ENCODE data around the gene FLVCR1. TPM values are rescaled to one million over a fixed set of nuclear protein-coding genes. Genes with fewer than 3 reads are reported as not detected.

FLVCR1 gene
- total and polyA plus RNA-seq, 10 donors: 3.6 to 10.7 (median 8.0) TPM

DNA sequence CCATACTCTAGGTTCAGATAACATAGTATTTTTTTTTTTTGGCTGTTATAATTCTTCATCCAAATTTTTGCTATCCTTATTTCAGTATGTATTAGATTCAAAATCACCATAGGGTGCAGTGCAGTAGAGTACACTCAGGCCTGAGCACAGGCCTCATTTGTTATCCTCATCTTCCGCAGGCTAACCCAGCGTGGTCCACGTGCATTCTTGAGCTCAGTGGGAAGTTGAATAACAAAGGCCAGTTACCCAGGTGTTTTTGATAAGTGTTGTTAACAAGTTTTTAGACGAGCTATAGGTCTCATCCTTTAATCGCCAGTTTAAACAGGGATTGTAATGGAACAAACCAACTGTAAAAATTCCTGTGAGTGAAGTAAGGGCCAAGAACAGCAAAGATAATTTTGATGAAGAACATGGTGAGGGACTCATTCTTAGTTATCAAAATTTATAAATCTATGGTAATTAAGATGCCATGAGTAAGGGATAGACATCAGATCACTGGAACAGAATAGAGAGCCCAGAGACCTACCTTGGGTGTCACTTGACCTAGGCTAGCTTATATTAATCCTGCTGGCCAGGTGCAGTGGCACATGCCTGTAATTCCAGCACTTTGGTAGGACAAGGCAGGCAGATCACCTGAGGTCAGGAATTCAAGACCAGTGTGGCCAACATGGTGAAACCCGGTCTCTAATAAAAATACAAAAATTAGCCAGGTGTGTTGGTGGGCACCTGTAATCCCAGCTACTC lies 22.0 kb downstream of the FLVCR1 start:
- TF ChIP-seq, protein P1, sequence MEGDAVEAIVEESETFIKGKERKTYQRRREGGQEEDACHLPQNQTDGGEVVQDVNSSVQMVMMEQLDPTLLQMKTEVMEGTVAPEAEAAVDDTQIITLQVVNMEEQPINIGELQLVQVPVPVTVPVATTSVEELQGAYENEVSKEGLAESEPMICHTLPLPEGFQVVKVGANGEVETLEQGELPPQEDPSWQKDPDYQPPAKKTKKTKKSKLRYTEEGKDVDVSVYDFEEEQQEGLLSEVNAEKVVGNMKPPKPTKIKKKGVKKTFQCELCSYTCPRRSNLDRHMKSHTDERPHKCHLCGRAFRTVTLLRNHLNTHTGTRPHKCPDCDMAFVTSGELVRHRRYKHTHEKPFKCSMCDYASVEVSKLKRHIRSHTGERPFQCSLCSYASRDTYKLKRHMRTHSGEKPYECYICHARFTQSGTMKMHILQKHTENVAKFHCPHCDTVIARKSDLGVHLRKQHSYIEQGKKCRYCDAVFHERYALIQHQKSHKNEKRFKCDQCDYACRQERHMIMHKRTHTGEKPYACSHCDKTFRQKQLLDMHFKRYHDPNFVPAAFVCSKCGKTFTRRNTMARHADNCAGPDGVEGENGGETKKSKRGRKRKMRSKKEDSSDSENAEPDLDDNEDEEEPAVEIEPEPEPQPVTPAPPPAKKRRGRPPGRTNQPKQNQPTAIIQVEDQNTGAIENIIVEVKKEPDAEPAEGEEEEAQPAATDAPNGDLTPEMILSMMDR (IDR thresholded peaks at IDR 0.05 in 8 of 11, conservative IDR thresholded peaks at IDR 0.05 in 3 of 11): no peak
- TF ChIP-seq POLR2A (IDR thresholded peaks at IDR 0.05) (no peak), POLR2AphosphoS5 (IDR thresholded peaks at IDR 0.05) (no peak)
- Histone ChIP-seq H3K36me3 (peaks cover 0 to 96% (median 26%) of the 10 kb centered on the region in 6 donors), H3K4me3 (no peak overlapping the region), H3K9me3 (no peaks in the 10 kb centered on the region), H3K27ac (no peak overlapping the region), H3K27me3 (replicated peaks in 1 of 7) (no peaks in the 10 kb centered on the region), H3K4me1 (no peaks in the 10 kb centered on the region)
- intact Hi-C loops (cut with DNase I; ENCODE audit: low total_unique reads): no loop called here
- 90 to 95% (median 94%) methylated on average over 6 of the region's 6 CpGs for WGBS, 5 donors
- no peak for DNase-seq

GRCh38 chr1:212884592-212884991 lies 26.5 kb downstream of the FLVCR1 start:
- intact Hi-C loops (cut with DNase I; ENCODE audit: low total_unique reads): no loop called here
- Histone ChIP-seq H3K9me3 (no peaks in the 10 kb centered on the region), H3K4me3 (no peak overlapping the region), H3K27ac (no peak overlapping the region), H3K36me3 (peaks cover 0 to 96% (median 54%) of the 10 kb centered on the region in 6 donors), H3K27me3 (replicated peaks in 1 of 7) (no peaks in the 10 kb centered on the region), H3K4me1 (no peaks in the 10 kb centered on the region)
- 69 to 96% (median 85%) methylated on average over 4 of the region's 4 CpGs for WGBS, 5 donors
- no peak for DNase-seq
- TF ChIP-seq POLR2AphosphoS5 (IDR thresholded peaks at IDR 0.05): no peak
- no peak for TF ChIP-seq POLR2A (IDR thresholded peaks at IDR 0.05)
- TF ChIP-seq, protein P1 (IDR thresholded peaks at IDR 0.05 in 8 of 11, conservative IDR thresholded peaks at IDR 0.05 in 3 of 11): no peak

- H3K27ac ChIP-seq: no peak overlapping the region
- intact Hi-C loops (cut with DNase I; ENCODE audit: low total_unique reads): no loop called here
- H3K36me3 ChIP-seq: peaks cover 0 to 100% (median 62%) of the 10 kb centered on the region in 6 donors
- no peak for TF ChIP-seq POLR2A (IDR thresholded peaks at IDR 0.05)
- TF ChIP-seq, protein P1 (IDR thresholded peaks at IDR 0.05 in 8 of 11, conservative IDR thresholded peaks at IDR 0.05 in 3 of 11): no peak
- no peak for TF ChIP-seq POLR2AphosphoS5 (IDR thresholded peaks at IDR 0.05)
- H3K9me3 ChIP-seq: no peaks in the 10 kb centered on the region
- H3K4me3 ChIP-seq: no peak overlapping the region
- no peaks in the 10 kb centered on the region for H3K4me1 ChIP-seq
- no peaks in the 10 kb centered on the region for H3K27me3 ChIP-seq (replicated peaks in 1 of 7)
- 93 to 100% (median 94%) methylated on average over 1 of the region's 1 CpG for whole genome bisulfite sequencing, 5 donors
- no peak for DNase-seq
Observed at GRCh38 chr1:212892108-212892507, 34.0 kb downstream of the FLVCR1 start.

DNA sequence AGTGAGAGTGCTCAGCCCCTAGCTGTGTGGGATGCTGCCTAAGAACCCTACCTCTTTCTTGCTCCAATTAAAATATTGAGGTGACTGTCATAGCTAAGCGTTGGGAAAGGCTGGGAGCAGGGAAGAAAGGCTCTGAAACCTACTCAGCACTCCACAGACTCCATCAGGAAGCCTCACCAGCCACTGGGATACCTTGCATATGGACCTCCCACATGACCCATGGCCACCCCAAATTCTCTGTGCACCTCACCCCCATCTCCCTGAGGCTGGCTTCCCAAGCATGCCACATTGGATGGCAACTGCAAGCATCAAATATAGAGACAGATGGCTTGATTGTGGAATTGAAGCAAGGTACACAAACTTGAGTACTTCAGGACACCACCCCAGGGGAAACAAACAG lies 41.8 kb downstream of the FLVCR1 start:
- no peak overlapping the region for H3K4me3 ChIP-seq

More for the DNA sequence above, 41.8 kb downstream of the FLVCR1 start:
- 89 to 100% (median 93%) methylated on average over 1 of the region's 1 CpG for WGBS, 5 donors
- TF ChIP-seq POLR2A (IDR thresholded peaks at IDR 0.05): no peak
- TF ChIP-seq POLR2AphosphoS5 (IDR thresholded peaks at IDR 0.05): no peak
- TF ChIP-seq, protein P1 (IDR thresholded peaks at IDR 0.05 in 8 of 11, conservative IDR thresholded peaks at IDR 0.05 in 3 of 11): no peak
- intact Hi-C loops (cut with DNase I; ENCODE audit: low total_unique reads): no loop called here
- H3K27ac ChIP-seq: no peak overlapping the region
- no peaks in the 10 kb centered on the region for H3K4me1 ChIP-seq
- H3K36me3 ChIP-seq: peaks cover 0 to 54% (median 36%) of the 10 kb centered on the region in 6 donors
- DNase-seq: no peak
- no peaks in the 10 kb centered on the region for H3K27me3 ChIP-seq (replicated peaks in 1 of 7)
- peaks cover 0 to 48% (median 37%) of the 10 kb centered on the region in 8 donors for H3K9me3 ChIP-seq

All from spleen (tissue), 11 donors.